Heart right ventricle (tissue), 16 donors: Measurements from ENCODE around the gene ZFHX3. TPM values are rescaled to one million over a fixed set of nuclear protein-coding genes. Genes with fewer than 3 reads are reported as not detected.

Experiments
- ATAC-seq, 8 donors: fragments of 200-7000 bp; cut with Tn5 transposase; one replicate each; pipeline ENCODE4 v1.9.1; 2020; ENCODE audit warnings: mild to moderate bottlenecking in 8 of 8, moderate library complexity in 8 of 8, moderate number of reproducible peaks in 1 of 8
- DNase-seq, 2 donors: peaks; one replicate each; pipeline ENCODE4 v3.0.0-alpha.2; 2020
- H3K27ac ChIP-seq, 10 donors: fragments of 200-600 bp; sonication (generic) in 2 of 10; one replicate each; pipeline versions ENCODE4 v1.5.0 to v1.8.0; 2020 to 2022; ENCODE audit warnings: mild to moderate bottlenecking in 3 of 10
- H3K27me3 ChIP-seq, 7 donors: fragments of 200-600 bp; one replicate each; pipeline ENCODE4 v1.8.0; 2021 to 2022; ENCODE audit warnings: mild to moderate bottlenecking in 2 of 7
- H3K36me3 ChIP-seq, 9 donors: fragments of 200-600 bp; sonication (generic) in 1 of 9; one replicate each; pipeline versions ENCODE4 v1.5.0 to v1.8.0; 2020 to 2022; ENCODE audit warnings: mild to moderate bottlenecking in 2 of 9
- H3K4me1 ChIP-seq, 9 donors: fragments of 200-600 bp; sonication (generic) in 1 of 9; one replicate each; pipeline versions ENCODE4 v1.5.0 to v1.8.0; 2020 to 2022; ENCODE audit warnings: mild to moderate bottlenecking in 4 of 9
- H3K4me3 ChIP-seq, 10 donors: fragments of 200-600 bp; sonication (generic) in 2 of 10; one replicate each; pipeline versions ENCODE4 v1.5.0 to v1.8.0; 2020 to 2022; ENCODE audit warnings: mild to moderate bottlenecking in 7 of 10, moderate library complexity in 2 of 10
- H3K9me3 ChIP-seq, 11 donors: fragments of 200-600 bp in 10 of 11; sonication (generic) in 2 of 11; one replicate each; pipeline versions ENCODE4 v1.5.0 to v1.8.0; 2013 to 2022; ENCODE audit warnings: mild to moderate bottlenecking in 2 of 11, control low read depth in 1 of 11, moderate library complexity in 1 of 11
- CTCF ChIP-seq, 9 donors: fragments of 200-600 bp; sonication (generic) in 2 of 9; IDR thresholded peaks; one replicate each; pipeline versions ENCODE4 v1.5.0 to v1.8.0; 2021 to 2022; ENCODE audit warnings: antibody characterized with exemption in 9 of 9, mild to moderate bottlenecking in 5 of 9, moderate library complexity in 1 of 9
- WGBS, 2 donors: extraction: QIAGEN DNeasy Blood & Tissue Kit; methylation state at CpG; one replicate each; pipeline ENCODE4 v1.1.7; 2013; ENCODE audit warnings: inconsistent platforms in 1 of 2; 5-methylcytosine and 5-hydroxymethylcytosine counted together
- intact Hi-C, 10 donors: fragments of 100-400 bp; cut with DNase I; formaldehyde crosslinking; loops; one replicate each; pipeline versions ENCODE4 v1.11.1 to v1.14.2; 2022
- polyA plus RNA-seq, 2 donors: library from polyadenylated mRNA; stranded (reverse); fragments of 200-250 nt; gene quantifications; one replicate each; pipeline ENCODE4 v1.2.3, GENCODE V29; 2013
- total RNA-seq, 10 donors: library from RNA; stranded (reverse); fragmentation: NEBNext Ultra II Directional in 3 of 10; extraction: Animal tissue kit (Norgen Biotek cat#: 25700) in 3 of 10; gene quantifications; one replicate each; pipeline versions ENCODE4 v1.2.1 to v1.2.4, GENCODE V29; 2021 to 2023
- donor health status: Arrhythmogenic right ventricular cardiomyopathy.
- donor health status: ischemic (EF 13 %, LVEDD 7.1; RV severe dilation, severe dysfunction).
- donor health status: healthy with polysubstance abuse.
- donor health status: DM: no; HTN: yes; CAD: no.
- donor health status: DM: no; HTN: no; CAD: no.
- donor health status: ischemic (EF 25% LVEDD 6.9; RV normal size, moderate dysfunction).
- donor health status: ischemic (EF 25% LVEDD 5.7; RV mildly dilated, moderate dysfunction).
- donor health status: healthy.
- donor health status: DM: yes; HTN: yes; CAD: no.
- donor health status: Ischemic cardiomyopathy.
- donor health status: ischemic (EF 35%, LVEDD 5.7; RV mildly dilated, moderate dysfunction).
- donor health status: nonischemic (EF 11% LVEDD 7.7; RV severe dilation, severe dysfunction).
- donor health status: DM: yes; HTN: yes; CAD: no.
- donor health status: PGD.
- donor health status: ischemic (EF 29% LVEDD 5.4; RV normal size, mild dysfunction).
- donor health status: nonischemic (EF 23%, LVEDD 6.1; RV moderate dilation, normal function).

The ZFHX3 gene
- total and polyA plus RNA-seq, 12 donors: 1.6 to 15.2 (median 10.4) TPM

GRCh38 chr16:72814226-72814625 lies 233.7 kb downstream of the ZFHX3 start:
- no peak for ATAC-seq
- no peak for DNase-seq
- no peaks in the 10 kb centered on the region for H3K9me3 ChIP-seq
- no peaks in the 10 kb centered on the region for H3K27me3 ChIP-seq
- H3K27ac ChIP-seq: no peak overlapping the region
- intact Hi-C loops: no loop called here
- peaks cover 0 to 27% (median 8%) of the 10 kb centered on the region in 9 donors for H3K36me3 ChIP-seq
- TF ChIP-seq CTCF (IDR thresholded peaks at IDR 0.05): no peak
- no peak overlapping the region for H3K4me3 ChIP-seq
- WGBS, 2 donors: 90 to 98% methylated on average over 2 of the region's 2 CpGs
- H3K4me1 ChIP-seq: peaks cover 0 to 36% (median 21%) of the 10 kb centered on the region in 9 donors

- Histone ChIP-seq H3K27me3 (no peaks in the 10 kb centered on the region), H3K36me3 (peaks cover 0 to 42% (median 8%) of the 10 kb centered on the region in 9 donors), H3K4me1 (peaks cover 0 to 30% (median 21%) of the 10 kb centered on the region in 9 donors), H3K27ac (peak overlapping the region in 5 of 10 donors; percentile 6 to 54 (median 17)), H3K9me3 (no peaks in the 10 kb centered on the region), H3K4me3 (no peak overlapping the region)
- TF ChIP-seq CTCF (IDR thresholded peaks at IDR 0.05): no peak
- 17 to 31% methylated on average over 3 of the region's 3 CpGs for WGBS, 2 donors
- ATAC-seq (peak in 6 of 8 donors; percentile 56 to 74 (median 60)), DNase-seq (no peak)
- intact Hi-C loops: no loop called here
Measured at GRCh38 chr16:72812672-72813071, 235.3 kb downstream of the ZFHX3 start.

- H3K27ac ChIP-seq: peak overlapping the region in 6 of 10 donors; percentile 6 to 54 (median 12)
- peaks cover 0 to 48% (median 8%) of the 10 kb centered on the region in 9 donors for H3K36me3 ChIP-seq
- 79 to 85% methylated on average over 6 of the region's 6 CpGs for WGBS, 2 donors
- no peaks in the 10 kb centered on the region for H3K27me3 ChIP-seq
- peak in 5 of 8 donors; percentile 17 to 69 (median 52) for ATAC-seq
- peak in 1 of 2 donors; percentile 31 for DNase-seq
- H3K4me1 ChIP-seq: peaks cover 0 to 30% (median 21%) of the 10 kb centered on the region in 9 donors
- H3K4me3 ChIP-seq: no peak overlapping the region
- no peaks in the 10 kb centered on the region for H3K9me3 ChIP-seq
- no peak for TF ChIP-seq CTCF (IDR thresholded peaks at IDR 0.05)
- intact Hi-C loops: no loop called here
Measured at GRCh38 chr16:72811876-72812275, 236.1 kb downstream of the ZFHX3 start.

GRCh38 chr16:72811188-72811720 lies 236.7 kb downstream of the ZFHX3 start:
- H3K4me1 ChIP-seq: peaks cover 0 to 30% (median 21%) of the 10 kb centered on the region in 9 donors
- H3K9me3 ChIP-seq: no peaks in the 10 kb centered on the region
- peaks cover 0 to 54% (median 8%) of the 10 kb centered on the region in 9 donors for H3K36me3 ChIP-seq
- H3K27ac ChIP-seq: peak overlapping the region in 1 of 10 donors; percentile 7
- ATAC-seq (peak in 4 of 8 donors; percentile 16 to 89 (median 60)), DNase-seq (no peak)
- WGBS, 2 donors: 84 to 86% methylated on average over 8 of the region's 8 CpGs
- intact Hi-C loops: no loop called here
- H3K4me3 ChIP-seq: no peak overlapping the region
- no peak for TF ChIP-seq CTCF (IDR thresholded peaks at IDR 0.05)
- H3K27me3 ChIP-seq: no peaks in the 10 kb centered on the region
